Measurements from ENCODE around the gene CIART. TPM values are rescaled to one million over a fixed set of nuclear protein-coding genes. Genes with fewer than 3 reads are reported as not detected.

CIART gene
- total and polyA plus RNA-seq, 2 experiments from 2014 or later = 17.7 to 20.6 TPM

- no peaks in the 10 kb centered on the region for H3K27me3 ChIP-seq
- no peaks in the 10 kb centered on the region for H3K9me3 ChIP-seq (ENCODE audit: low read depth)
- peak; percentile 45 to 93 for DNase-seq (ENCODE audit: low read depth in 1 of 2, low spot score in 1 of 2)
- peak overlapping the region; percentile 88 for H3K27ac ChIP-seq
- TF ChIP-seq CTCF (IDR thresholded peaks at IDR 0.05; ENCODE audit: low read depth, low read length) = no peak
- peaks cover 3% of the 10 kb centered on the region for H3K36me3 ChIP-seq
- peaks cover 34% of the 10 kb centered on the region for H3K4me1 ChIP-seq (ENCODE audit: low read depth)
- H3K4me3 ChIP-seq = peak overlapping the region; percentile 61
Measured at GRCh38 chr1:150259758-150260669, 22.3 kb upstream of the CIART start.

- Histone ChIP-seq H3K27me3 (no peaks in the 10 kb centered on the region), H3K36me3 (peaks cover 13% of the 10 kb centered on the region), H3K4me1 (ENCODE audit: low read depth) (peaks cover 27% of the 10 kb centered on the region), H3K9me3 (ENCODE audit: low read depth) (no peaks in the 10 kb centered on the region), H3K4me3 (no peak overlapping the region), H3K27ac (no peak overlapping the region)
- DNase-seq (ENCODE audit: low read depth in 1 of 2, low spot score in 1 of 2) = no peak
- TF ChIP-seq CTCF (IDR thresholded peaks at IDR 0.05; ENCODE audit: low read depth, low read length) = no peak
Measured at GRCh38 chr1:150261367-150261766, 21.0 kb upstream of the CIART start.

- H3K36me3 ChIP-seq = peaks cover 19% of the 10 kb centered on the region
- no peaks in the 10 kb centered on the region for H3K9me3 ChIP-seq (ENCODE audit: low read depth)
- no peak overlapping the region for H3K4me3 ChIP-seq
- peaks cover 20% of the 10 kb centered on the region for H3K4me1 ChIP-seq (ENCODE audit: low read depth)
- no peak for DNase-seq (ENCODE audit: low read depth in 1 of 2, low spot score in 1 of 2)
- H3K27me3 ChIP-seq = no peaks in the 10 kb centered on the region
- no peak for TF ChIP-seq CTCF (IDR thresholded peaks at IDR 0.05; ENCODE audit: low read depth, low read length)
- peak overlapping the region; percentile 17 for H3K27ac ChIP-seq
Measured at GRCh38 chr1:150262388-150263320, 19.7 kb upstream of the CIART start.

- no peak overlapping the region for H3K27ac ChIP-seq
- peaks cover 19% of the 10 kb centered on the region for H3K36me3 ChIP-seq
- H3K9me3 ChIP-seq (ENCODE audit: low read depth) = no peaks in the 10 kb centered on the region
- H3K4me3 ChIP-seq = no peak overlapping the region
- H3K4me1 ChIP-seq (ENCODE audit: low read depth) = peaks cover 22% of the 10 kb centered on the region
- no peaks in the 10 kb centered on the region for H3K27me3 ChIP-seq
- no peak for TF ChIP-seq CTCF (IDR thresholded peaks at IDR 0.05; ENCODE audit: low read depth, low read length)
- DNase-seq (ENCODE audit: low read depth in 1 of 2, low spot score in 1 of 2) = no peak
Measured at GRCh38 chr1:150263549-150263948, 18.8 kb upstream of the CIART start.

- DNase-seq (ENCODE audit: low read depth in 1 of 2, low spot score in 1 of 2) = peak in 1 of 2 donors; percentile 10
- peaks cover 14% of the 10 kb centered on the region for H3K4me1 ChIP-seq (ENCODE audit: low read depth)
- no peaks in the 10 kb centered on the region for H3K9me3 ChIP-seq (ENCODE audit: low read depth)
- H3K36me3 ChIP-seq = peaks cover 19% of the 10 kb centered on the region
- peak overlapping the region; percentile 76 for H3K27ac ChIP-seq
- peak overlapping the region; percentile 75 for H3K4me3 ChIP-seq
- no peak for TF ChIP-seq CTCF (IDR thresholded peaks at IDR 0.05; ENCODE audit: low read depth, low read length)
- no peaks in the 10 kb centered on the region for H3K27me3 ChIP-seq
Measured at GRCh38 chr1:150267896-150268295, 14.5 kb upstream of the CIART start.
